HEK293 (cell line): ENCODE data around the gene CDYL.

Experiments used
- CTCF ChIA-PET: fragments of 350-600 bp; formaldehyde crosslinking; extraction: SDS; loops from one replicate; lab custom pipeline; 2021; ENCODE audit warnings: antibody characterized with exemption; lab: Yijun Ruan, JAX
- POLR2A ChIA-PET: fragments of 300-600 bp; formaldehyde crosslinking; extraction: SDS; loops from one replicate; lab custom pipeline; 2020; ENCODE audit warnings: antibody characterized with exemption, inconsistent platforms; lab: Yijun Ruan, JAX
- H3K27ac ChIP-seq: fragments of 200-500 bp; sonication (Bioruptor generic); 2 replicates; pipeline ENCODE4 v1.5.1; 2014; ENCODE audit warnings: low read depth, low read length, control low read depth, inconsistent platforms; ENCODE audit errors: extremely low read depth
- H3K36me3 ChIP-seq, 2 experiments: fragments of 200-500 bp in 1 of 2; sonication (Bioruptor generic) in 1 of 2; 1 replicate in 1 of 2; 2 replicates in 1 of 2; pipeline ENCODE4 v1.5.1; 2014 to 2017; ENCODE audit warnings: inconsistent platforms in 2 of 2, low read length in 2 of 2; ENCODE audit not compliant: control insufficient read depth in 2 of 2, insufficient read depth in 1 of 2
- H3K4me1 ChIP-seq: fragments of 200-500 bp; sonication (Bioruptor generic); 2 replicates; pipeline ENCODE4 v1.5.1; 2014; ENCODE audit warnings: mild to moderate bottlenecking, low read length, inconsistent platforms; ENCODE audit not compliant: control insufficient read depth, insufficient read depth
- H3K4me3 ChIP-seq: 2 replicates; pipeline ENCODE4 v1.5.1; 2011; ENCODE audit warnings: low read depth, mild to moderate bottlenecking, control low read depth, low read length, moderate library complexity
- H3K9me3 ChIP-seq: fragments of 200-500 bp; sonication (Bioruptor generic); 2 replicates; pipeline ENCODE4 v1.5.1; 2014; ENCODE audit warnings: low read depth, low read length, inconsistent platforms; ENCODE audit not compliant: control insufficient read depth, insufficient read depth
- ATF2 ChIP-seq: fragments of 450-650 bp; formaldehyde crosslinking; IDR thresholded peaks from 2 replicates; pipeline ENCODE4 v1.5.1; 2016; ENCODE audit warnings: missing biosample characterization, missing genetic modification characterization, low read depth
- SALL2 ChIP-seq: fragments of 450-650 bp; formaldehyde crosslinking; IDR thresholded peaks from 2 replicates; pipeline ENCODE4 v1.5.0; 2017; ENCODE audit warnings: missing biosample characterization, mild to moderate bottlenecking, missing genetic modification characterization, borderline replicate concordance
- SCRT1 ChIP-seq: fragments of 450-650 bp; formaldehyde crosslinking; IDR thresholded peaks from 2 replicates; pipeline ENCODE4 v1.5.1; 2016; ENCODE audit warnings: missing biosample characterization, missing genetic modification characterization, borderline replicate concordance
- SCRT2 ChIP-seq: fragments of 450-650 bp; formaldehyde crosslinking; IDR thresholded peaks from 2 replicates; pipeline ENCODE4 v1.5.1; 2016; ENCODE audit warnings: missing biosample characterization, missing genetic modification characterization
- WT1 ChIP-seq: fragments of 450-650 bp; formaldehyde crosslinking; IDR thresholded peaks from 2 replicates; pipeline ENCODE4 v1.5.1; 2016; ENCODE audit warnings: missing biosample characterization, missing genetic modification characterization
- ZNF114 ChIP-seq: fragments of 450-650 bp; formaldehyde crosslinking; IDR thresholded peaks from 2 replicates; pipeline ENCODE4 v1.5.0; 2017; ENCODE audit warnings: missing biosample characterization, missing genetic modification characterization
- ZNF133 ChIP-seq: fragments of 450-650 bp; formaldehyde crosslinking; IDR thresholded peaks from 2 replicates; pipeline ENCODE4 v1.5.1; 2016; ENCODE audit warnings: missing biosample characterization, missing genetic modification characterization
- ZNF155 ChIP-seq: fragments of 450-650 bp; formaldehyde crosslinking; IDR thresholded peaks from 2 replicates; pipeline ENCODE4 v1.5.1; 2016; ENCODE audit warnings: missing biosample characterization, missing genetic modification characterization
- ZNF2 ChIP-seq: fragments of 450-650 bp; formaldehyde crosslinking; IDR thresholded peaks from 2 replicates; pipeline ENCODE4 v1.5.1; 2016; ENCODE audit warnings: missing biosample characterization, missing genetic modification characterization
- ZNF221 ChIP-seq: fragments of 450-650 bp; formaldehyde crosslinking; IDR thresholded peaks from 2 replicates; pipeline ENCODE4 v1.5.1; 2017; ENCODE audit warnings: missing biosample characterization, missing genetic modification characterization, borderline replicate concordance
- ZNF311 ChIP-seq: fragments of 450-650 bp; formaldehyde crosslinking; IDR thresholded peaks from 2 replicates; pipeline ENCODE4 v1.5.1; 2017; ENCODE audit warnings: missing biosample characterization, missing genetic modification characterization, borderline replicate concordance
- ZNF335 ChIP-seq: fragments of 450-650 bp; formaldehyde crosslinking; conservative IDR thresholded peaks from 2 replicates; pipeline ENCODE4 v1.5.1; 2016; ENCODE audit warnings: missing biosample characterization, missing genetic modification characterization
- ZNF366 ChIP-seq: fragments of 450-650 bp; formaldehyde crosslinking; conservative IDR thresholded peaks from 2 replicates; pipeline ENCODE4 v1.5.1; 2016; ENCODE audit warnings: missing biosample characterization, missing genetic modification characterization
- ZNF423 ChIP-seq: fragments of 450-650 bp; formaldehyde crosslinking; IDR thresholded peaks from 2 replicates; pipeline ENCODE4 v1.5.1; 2016; ENCODE audit warnings: missing biosample characterization, missing genetic modification characterization
- ZNF544 ChIP-seq: fragments of 450-650 bp; formaldehyde crosslinking; IDR thresholded peaks from 2 replicates; pipeline ENCODE4 v1.5.0; 2017; ENCODE audit warnings: missing biosample characterization, missing genetic modification characterization
- ZNF571 ChIP-seq: fragments of 450-650 bp; formaldehyde crosslinking; IDR thresholded peaks from 2 replicates; pipeline ENCODE4 v1.5.0; 2017; ENCODE audit warnings: missing biosample characterization, missing genetic modification characterization
- ZNF624 ChIP-seq: fragments of 450-650 bp; formaldehyde crosslinking; IDR thresholded peaks from 2 replicates; pipeline ENCODE4 v1.5.1; 2017; ENCODE audit warnings: missing biosample characterization, missing genetic modification characterization
- ZSCAN23 ChIP-seq: fragments of 450-650 bp; formaldehyde crosslinking; IDR thresholded peaks from 2 replicates; pipeline ENCODE4 v1.5.1; 2016; ENCODE audit warnings: missing biosample characterization, missing genetic modification characterization
- ZSCAN30 ChIP-seq: fragments of 450-650 bp; IDR thresholded peaks from 2 replicates; pipeline ENCODE4 v1.5.1; 2018; ENCODE audit warnings: missing biosample characterization, mild to moderate bottlenecking, missing genetic modification characterization, moderate library complexity
- ZSCAN4 ChIP-seq: fragments of 450-650 bp; formaldehyde crosslinking; IDR thresholded peaks from 2 replicates; pipeline ENCODE4 v1.5.1; 2017; ENCODE audit warnings: missing biosample characterization, missing genetic modification characterization
- TF ChIP-seq, protein P1 (sequence below): fragments of 450-650 bp; formaldehyde crosslinking; IDR thresholded peaks from 2 replicates; pipeline ENCODE4 v1.5.1; 2017; ENCODE audit warnings: missing biosample characterization, missing genetic modification characterization

CDYL gene

DNA sequence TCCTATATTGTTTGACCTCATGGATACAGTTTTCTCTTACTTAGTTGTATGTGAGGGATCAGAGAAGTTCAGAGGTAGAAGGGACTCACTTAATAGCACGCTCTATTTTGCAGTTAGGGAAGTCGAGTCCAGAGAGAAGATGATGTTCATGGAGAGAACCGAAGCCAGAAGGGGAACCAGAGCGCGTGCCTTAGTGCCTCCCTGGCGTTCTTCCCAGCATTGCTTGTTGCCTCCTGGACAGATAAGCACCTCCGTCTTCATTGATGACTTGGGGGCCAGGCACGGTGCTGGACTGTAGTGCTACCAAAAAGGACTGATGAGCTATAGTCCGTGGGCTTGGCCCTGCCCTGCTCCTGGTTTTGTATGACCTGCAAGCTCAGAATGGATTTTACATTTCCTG is 117.8 kb downstream of the CDYL start:
- TF ChIP-seq, protein P1, sequence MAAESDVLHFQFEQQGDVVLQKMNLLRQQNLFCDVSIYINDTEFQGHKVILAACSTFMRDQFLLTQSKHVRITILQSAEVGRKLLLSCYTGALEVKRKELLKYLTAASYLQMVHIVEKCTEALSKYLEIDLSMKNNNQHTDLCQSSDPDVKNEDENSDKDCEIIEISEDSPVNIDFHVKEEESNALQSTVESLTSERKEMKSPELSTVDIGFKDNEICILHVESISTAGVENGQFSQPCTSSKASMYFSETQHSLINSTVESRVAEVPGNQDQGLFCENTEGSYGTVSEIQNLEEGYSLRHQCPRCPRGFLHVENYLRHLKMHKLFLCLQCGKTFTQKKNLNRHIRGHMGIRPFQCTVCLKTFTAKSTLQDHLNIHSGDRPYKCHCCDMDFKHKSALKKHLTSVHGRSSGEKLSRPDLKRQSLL (tag by site-specific recombination), result no peak
- 0 out of 2 replicates have a peak, but pooled peaks have one; percentile 2 for TF ChIP-seq SCRT2 (tag by site-specific recombination)
- CTCF ChIA-PET, result interaction anchor here (0.6 kb wide), 1 partner anchor 577 kb away, joined by 3 read pairs; no protein-coding TSS in a partner anchor
- no peak overlapping the region for H3K4me3 ChIP-seq
- H3K4me1 ChIP-seq, result no peaks in the 10 kb centered on the region
- no peak overlapping the region for H3K27ac ChIP-seq
- POLR2A ChIA-PET, result no interaction called here
- H3K36me3 ChIP-seq, result peaks cover 8 to 30% of the 10 kb centered on the region in 2 experiments
- H3K9me3 ChIP-seq, result no peaks in the 10 kb centered on the region

DNA sequence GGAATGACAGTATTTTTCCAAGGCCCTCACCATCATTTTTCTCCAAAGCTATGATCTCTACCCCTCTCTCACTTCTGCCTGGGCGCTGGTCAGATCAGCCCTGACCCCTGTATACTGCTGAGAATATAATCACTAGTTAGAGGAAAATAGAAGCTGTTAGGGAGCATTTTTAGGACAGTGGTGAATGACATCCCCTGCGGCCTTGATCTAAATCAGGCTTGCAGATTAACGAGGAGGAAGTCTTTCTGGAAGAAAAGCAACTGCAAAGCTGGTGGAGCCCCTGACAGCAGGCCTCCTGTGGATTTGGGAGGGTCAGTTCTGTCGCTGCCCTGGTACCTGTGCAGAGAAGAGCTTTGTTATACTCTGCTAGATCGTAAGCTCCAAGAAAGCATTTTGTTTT is 119.8 kb downstream of the CDYL start:
- TF ChIP-seq ZSCAN4 (tag by site-specific recombination) (no peak), ZNF423 (tag by site-specific recombination) (no peak), ZSCAN23 (tag by site-specific recombination) (no peak), ZNF544 (no peak), ZNF311 (tag by site-specific recombination) (no peak), ZNF624 (no peak), SALL2 (tag by site-specific recombination) (no peak), WT1 (no peak), ZNF155 (tag by site-specific recombination) (no peak), ZNF221 (tag by site-specific recombination) (no peak), SCRT1 (tag by site-specific recombination) (no peak), ZNF366 (tag by site-specific recombination) (no peak), ZNF133 (tag by site-specific recombination) (no peak), ATF2 (tag by site-specific recombination) (no peak), ZNF571 (tag by site-specific recombination) (no peak), ZNF114 (tag by site-specific recombination) (no peak), ZNF335 (tag by site-specific recombination) (no peak), ZNF2 (tag by site-specific recombination) (no peak), ZSCAN30 (no peak)
- POLR2A ChIA-PET, result interaction anchor here (0.6 kb wide), 1 partner anchor 46 kb away, joined by 3 read pairs; no protein-coding TSS in a partner anchor
- CTCF ChIA-PET, result interaction anchor here (0.5 to 1.1 kb wide), 3 partner anchors 21 to 102 kb away, joined by 3 to 4 read pairs (median 3); no protein-coding TSS in a partner anchor
- Histone ChIP-seq H3K27ac (no peak overlapping the region), H3K9me3 (no peaks in the 10 kb centered on the region), H3K4me3 (no peak overlapping the region), H3K36me3 (peaks cover 8 to 33% of the 10 kb centered on the region in 2 experiments), H3K4me1 (no peaks in the 10 kb centered on the region)
